Measurements from ENCODE around the gene FARS2. TPM values are rescaled to one million over a fixed set of nuclear protein-coding genes. Genes with fewer than 3 reads are reported as not detected.

The FARS2 gene
- total and polyA plus RNA-seq, 2 donors (not counting 1 experiment from before 2014, with no cell fraction given): 33.0 to 35.5 TPM

GRCh38 chr6:5515200-5515599 is 253.9 kb downstream of the FARS2 start:
- Histone ChIP-seq H3K79me2 (ENCODE audit: control insufficient read depth, insufficient read depth, low read length) (peaks cover 4% of the 10 kb centered on the region), H3K4me3 (ENCODE audit: control extremely low read depth in 1 of 5, extremely low read depth in 1 of 5, insufficient read depth in 1 of 5, low read depth in 2 of 5, low read length in 4 of 5) (no peak overlapping the region), H3K27ac (ENCODE audit: low read length in 2 of 2) (no peak overlapping the region), H3K27me3 (replicated peaks in 1 of 4; ENCODE audit: control extremely low read depth in 1 of 4, control insufficient read depth in 3 of 4, insufficient read depth in 4 of 4, low read length in 3 of 4) (no peaks in the 10 kb centered on the region), H4K20me1 (ENCODE audit: control insufficient read depth, insufficient read depth, low read length, poor library complexity, severe bottlenecking) (no peaks in the 10 kb centered on the region), H3K9ac (ENCODE audit: low read length) (no peak overlapping the region), H3K36me3 (replicated peaks in 1 of 2; ENCODE audit: control extremely low read depth in 1 of 2, control insufficient read depth in 1 of 2, extremely low read depth in 1 of 2, insufficient read depth in 2 of 2, low read length in 1 of 2) (no peaks in the 10 kb centered on the region), H3K9me3 (ENCODE audit: control extremely low read depth in 1 of 3, control insufficient read depth in 2 of 3, insufficient read depth in 1 of 3, low read length in 2 of 3) (no peaks in the 10 kb centered on the region), H3K4me1 (ENCODE audit: control insufficient read depth in 2 of 2, insufficient read depth in 2 of 2, low read length in 2 of 2) (peaks cover 5% of the 10 kb centered on the region in 2 donors), H2AFZ (ENCODE audit: insufficient read depth, low read depth, low read length, poor library complexity, severe bottlenecking) (no peak overlapping the region), H3K4me2 (replicated peaks; ENCODE audit: low read depth, low read length, poor library complexity, severe bottlenecking) (no peak overlapping the region)
- Mint-ChIP-seq H3K4me3 (no peak overlapping the region), H3K9me3 (ENCODE audit: insufficient read depth) (no peaks in the 10 kb centered on the region), H3K27ac (no peak overlapping the region), H3K4me1 (peaks cover 18% of the 10 kb centered on the region), H3K27me3 (no peaks in the 10 kb centered on the region)
- WGBS (ENCODE audit: insufficient coverage): 100% methylated on average over 1 of the region's 4 CpGs
- ChIA-PET CTCF (no interaction called here), POLR2A (no interaction called here)
- TF ChIP-seq CTCF (IDR thresholded peaks at IDR 0.05): no peak
- TF ChIP-seq EZH2 (IDR thresholded peaks at IDR 0.05; ENCODE audit: borderline replicate concordance, insufficient read depth, low read depth, low read length, poor library complexity, severe bottlenecking): no peak
- intact Hi-C loops (cut with micrococcal nuclease): no loop called here
- no peak for ATAC-seq (ENCODE audit: low read depth)
- no peak for DNase-seq

GRCh38 chr6:5516036-5516435 is 254.7 kb downstream of the FARS2 start:
- ATAC-seq (ENCODE audit: low read depth): no peak
- WGBS (ENCODE audit: insufficient coverage): 93% methylated on average over 2 of the region's 6 CpGs

More at GRCh38 chr6:5516036-5516435, 254.7 kb downstream of the FARS2 start:
- H3K4me3 ChIP-seq (ENCODE audit: control extremely low read depth in 1 of 5, extremely low read depth in 1 of 5, insufficient read depth in 1 of 5, low read depth in 2 of 5, low read length in 4 of 5): no peak overlapping the region
- TF ChIP-seq EZH2 (IDR thresholded peaks at IDR 0.05; ENCODE audit: borderline replicate concordance, insufficient read depth, low read depth, low read length, poor library complexity, severe bottlenecking) (no peak), CTCF (IDR thresholded peaks at IDR 0.05) (no peak)
- no peaks in the 10 kb centered on the region for H3K27me3 ChIP-seq (replicated peaks in 1 of 4; ENCODE audit: control extremely low read depth in 1 of 4, control insufficient read depth in 3 of 4, insufficient read depth in 4 of 4, low read length in 3 of 4)
- H2AFZ ChIP-seq (ENCODE audit: insufficient read depth, low read depth, low read length, poor library complexity, severe bottlenecking): no peak overlapping the region
- Mint-ChIP-seq H3K4me1 (peaks cover 18% of the 10 kb centered on the region), H3K9me3 (ENCODE audit: insufficient read depth) (no peaks in the 10 kb centered on the region), H3K27ac (no peak overlapping the region), H3K27me3 (no peaks in the 10 kb centered on the region), H3K4me3 (no peak overlapping the region)
- H3K79me2 ChIP-seq (ENCODE audit: control insufficient read depth, insufficient read depth, low read length): peaks cover 4% of the 10 kb centered on the region
- no peak overlapping the region for H3K4me2 ChIP-seq (replicated peaks; ENCODE audit: low read depth, low read length, poor library complexity, severe bottlenecking)
- H3K9me3 ChIP-seq (ENCODE audit: control extremely low read depth in 1 of 3, control insufficient read depth in 2 of 3, insufficient read depth in 1 of 3, low read length in 2 of 3): no peaks in the 10 kb centered on the region
- H3K27ac ChIP-seq (ENCODE audit: low read length in 2 of 2): no peak overlapping the region
- H3K4me1 ChIP-seq (ENCODE audit: control insufficient read depth in 2 of 2, insufficient read depth in 2 of 2, low read length in 2 of 2): peaks cover 5% of the 10 kb centered on the region in 2 donors
- H3K9ac ChIP-seq (ENCODE audit: low read length): no peak overlapping the region
- H3K36me3 ChIP-seq (replicated peaks in 1 of 2; ENCODE audit: control extremely low read depth in 1 of 2, control insufficient read depth in 1 of 2, extremely low read depth in 1 of 2, insufficient read depth in 2 of 2, low read length in 1 of 2): no peaks in the 10 kb centered on the region
- intact Hi-C loops (cut with micrococcal nuclease): no loop called here
- H4K20me1 ChIP-seq (ENCODE audit: control insufficient read depth, insufficient read depth, low read length, poor library complexity, severe bottlenecking): no peaks in the 10 kb centered on the region
- POLR2A ChIA-PET: no interaction called here
- CTCF ChIA-PET: no interaction called here
- DNase-seq: no peak
